Measurements from ENCODE around the gene SPAG17. TPM values are rescaled to one million over a fixed set of nuclear protein-coding genes. Genes with fewer than 3 reads are reported as not detected.

SPAG17 gene
- total RNA-seq, 6 experiments from 2014 or later, result not detected

DNA sequence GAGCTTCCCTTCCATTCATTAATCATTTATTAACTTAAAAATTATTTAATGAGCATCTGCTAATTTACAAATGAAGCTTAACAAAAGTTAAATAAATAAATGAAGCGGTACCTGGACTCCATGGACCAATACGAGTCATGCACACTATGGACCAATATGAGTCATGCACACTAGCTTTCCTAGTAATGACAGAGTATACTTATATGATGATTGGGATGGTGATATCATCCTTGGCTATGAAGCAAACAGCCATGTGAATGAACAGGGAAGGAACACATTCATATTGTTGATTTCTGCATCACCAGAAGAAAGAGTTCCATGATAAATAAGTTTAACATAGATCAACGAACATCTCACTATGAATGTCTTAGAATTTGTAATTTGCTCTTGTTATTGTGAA lies 109.9 kb downstream of the SPAG17 start:
- no peak overlapping the region for H3K4me3 Mint-ChIP-seq
- H3K27me3 Mint-ChIP-seq (ENCODE audit: insufficient read depth), result no peaks in the 10 kb centered on the region; the same call in none of the 2 replicates
- H3K36me3 Mint-ChIP-seq (ENCODE audit: low read depth), result no peaks in the 10 kb centered on the region
- H3K9me3 Mint-ChIP-seq, result no peaks in the 10 kb centered on the region
- no peak for DNase-seq
- TF ChIP-seq CTCF (IDR thresholded peaks at IDR 0.05), result no peak
- H3K4me1 Mint-ChIP-seq (ENCODE audit: low read depth), result peaks cover 10% of the 10 kb centered on the region
- H3K27ac Mint-ChIP-seq, result no peak overlapping the region

DNA sequence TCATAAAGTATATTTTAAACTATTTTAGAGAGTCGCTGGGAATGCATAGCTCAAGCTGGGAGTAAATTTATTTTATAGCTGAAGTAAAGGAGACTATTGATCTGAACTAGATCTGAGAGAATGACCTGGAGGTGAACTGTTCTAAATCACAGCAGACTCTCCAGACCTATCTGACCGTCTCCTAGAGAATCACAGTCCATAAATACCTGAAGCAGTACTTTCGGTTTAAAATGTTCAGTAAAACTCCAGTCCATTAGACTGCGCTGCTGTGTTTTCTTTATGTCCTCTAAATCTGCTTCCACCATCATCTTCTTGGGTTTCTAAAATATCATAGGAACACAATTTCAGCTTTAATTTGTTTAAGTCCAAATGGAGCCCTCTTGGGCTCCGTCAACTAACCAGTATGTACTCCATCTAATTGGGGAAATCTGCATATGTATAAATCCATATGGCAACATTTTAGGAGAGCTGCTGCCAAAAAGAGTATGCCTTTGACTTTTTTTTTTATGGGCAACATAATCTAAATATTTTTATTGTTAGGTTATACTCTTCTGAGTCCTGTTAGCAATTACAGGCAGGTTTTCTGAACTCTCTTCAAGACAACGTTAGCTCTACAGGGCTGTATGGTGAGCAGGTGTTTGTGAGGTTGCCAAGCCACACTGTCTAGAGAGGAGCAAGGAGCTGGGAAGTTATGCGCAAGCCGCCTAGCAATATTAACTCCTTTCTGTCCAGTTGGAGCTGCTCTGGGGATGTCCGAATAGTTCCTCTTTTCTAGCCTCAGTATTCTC lies 111.2 kb downstream of the SPAG17 start:
- no peaks in the 10 kb centered on the region for H3K36me3 Mint-ChIP-seq (ENCODE audit: low read depth)
- no peak overlapping the region for H3K27ac Mint-ChIP-seq
- TF ChIP-seq CTCF (IDR thresholded peaks at IDR 0.05), result no peak
- H3K9me3 Mint-ChIP-seq, result no peaks in the 10 kb centered on the region
- H3K4me1 Mint-ChIP-seq (ENCODE audit: low read depth), result peaks cover 10% of the 10 kb centered on the region
- no peak for DNase-seq
- H3K4me3 Mint-ChIP-seq, result no peak overlapping the region
- no peaks in the 10 kb centered on the region; the same call in none of the 2 replicates for H3K27me3 Mint-ChIP-seq (ENCODE audit: insufficient read depth)

GRCh38 chr1:118049981-118050380 lies 135.0 kb downstream of the SPAG17 start:
- no peaks in the 10 kb centered on the region for H3K9me3 Mint-ChIP-seq
- no peak for TF ChIP-seq CTCF (IDR thresholded peaks at IDR 0.05)
- H3K27me3 Mint-ChIP-seq (ENCODE audit: insufficient read depth), result no peaks in the 10 kb centered on the region
- no peak overlapping the region for H3K27ac Mint-ChIP-seq
- H3K36me3 Mint-ChIP-seq (ENCODE audit: low read depth), result no peaks in the 10 kb centered on the region
- H3K4me3 Mint-ChIP-seq, result no peak overlapping the region
- no peaks in the 10 kb centered on the region for H3K4me1 Mint-ChIP-seq (ENCODE audit: low read depth)
- no peak for DNase-seq

- Mint-ChIP-seq H3K27me3 (ENCODE audit: insufficient read depth) (no peaks in the 10 kb centered on the region; the same call in 1 of the 2 replicates), H3K36me3 (ENCODE audit: low read depth) (no peaks in the 10 kb centered on the region), H3K4me1 (ENCODE audit: low read depth) (0 out of 2 replicates have a peak, but pooled peaks cover 3% of the 10 kb centered on the region), H3K9me3 (no peaks in the 10 kb centered on the region), H3K4me3 (no peak overlapping the region), H3K27ac (no peak overlapping the region)
- TF ChIP-seq CTCF (IDR thresholded peaks at IDR 0.05), result no peak
- DNase-seq, result no peak
These were observed 137.3 kb downstream of the SPAG17 start for GRCh38 chr1:118047650-118048224.

GRCh38 chr1:118047006-118047649 lies 137.9 kb downstream of the SPAG17 start:
- H3K27ac Mint-ChIP-seq, result no peak overlapping the region
- no peaks in the 10 kb centered on the region for H3K36me3 Mint-ChIP-seq (ENCODE audit: low read depth)
- no peak for TF ChIP-seq CTCF (IDR thresholded peaks at IDR 0.05)
- H3K9me3 Mint-ChIP-seq, result no peaks in the 10 kb centered on the region
- no peak for DNase-seq
- H3K4me3 Mint-ChIP-seq, result no peak overlapping the region
- H3K27me3 Mint-ChIP-seq (ENCODE audit: insufficient read depth), result no peaks in the 10 kb centered on the region; the same call in 1 of the 2 replicates
- H3K4me1 Mint-ChIP-seq (ENCODE audit: low read depth), result 0 out of 2 replicates have a peak, but pooled peaks cover 9% of the 10 kb centered on the region
